ENCODE results near the gene E2F4.

The E2F4 gene

DNA sequence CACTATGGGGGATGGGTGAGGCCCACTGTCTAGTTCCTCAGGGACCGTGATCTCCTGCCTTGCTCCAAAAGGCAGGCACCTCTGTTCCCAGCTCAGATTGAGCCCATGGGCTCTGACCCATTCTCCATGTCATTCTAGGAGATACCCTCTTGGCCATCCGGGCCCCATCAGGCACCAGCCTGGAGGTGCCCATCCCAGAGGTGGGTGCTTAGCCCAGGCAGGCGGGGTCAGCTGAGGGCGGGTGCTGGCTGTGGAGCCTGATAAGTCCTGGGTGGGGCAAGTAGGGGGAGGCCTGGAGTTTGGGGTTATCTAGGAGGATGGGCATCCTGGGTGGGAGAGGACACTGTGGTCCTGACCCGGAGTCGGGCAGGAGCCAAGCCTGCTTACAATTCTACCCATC, 2.3 kb downstream of the E2F4 start:
- no peak for DNase-seq

- DNase-seq = no peak
These were observed 3.7 kb downstream of the E2F4 start for GRCh38 chr16:67195676-67196075.

GRCh38 chr16:67196881-67197280, 4.9 kb downstream of the E2F4 start:
- DNase-seq = no peak

- no peak for DNase-seq
These were observed 5.7 kb downstream of the E2F4 start for GRCh38 chr16:67197704-67198103.

- DNase-seq = no peak
These were observed 6.3 kb downstream of the E2F4 start for GRCh38 chr16:67198238-67198734.

GRCh38 chr16:67199011-67199807, 7.3 kb downstream of the E2F4 start, which contains the start of gene ELMO3:
Gene ELMO3, plus strand, starts transcription at chr16:67199131. Its CDS starts 196 bp downstream, at chr16:67199327.
- DNase-seq = no peak

- no peak for DNase-seq
These were observed 7.8 kb downstream of the E2F4 start for GRCh38 chr16:67199808-67200198.

DNA sequence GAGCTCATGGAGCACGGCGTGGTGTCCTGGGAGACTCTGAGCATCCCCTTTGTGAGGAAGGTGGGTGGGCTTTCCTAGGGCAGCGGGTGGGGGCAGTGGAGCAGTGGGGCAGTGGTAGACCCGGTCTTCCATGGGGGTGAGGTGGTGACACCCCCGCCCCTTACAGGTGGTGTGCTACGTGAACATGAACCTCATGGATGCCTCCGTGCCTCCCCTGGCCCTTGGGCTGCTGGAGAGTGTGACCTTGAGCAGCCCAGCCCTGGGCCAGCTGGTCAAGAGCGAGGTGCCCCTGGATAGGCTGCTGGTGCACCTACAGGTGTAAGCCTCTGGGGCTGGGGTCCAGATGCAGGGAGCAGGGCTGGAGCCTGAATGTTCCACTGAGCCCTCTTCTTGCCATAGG, 8.5 kb downstream of the E2F4 start:
- DNase-seq = no peak

GRCh38 chr16:67201411-67202345, 9.7 kb downstream of the E2F4 start:
- no peak for DNase-seq

DNA sequence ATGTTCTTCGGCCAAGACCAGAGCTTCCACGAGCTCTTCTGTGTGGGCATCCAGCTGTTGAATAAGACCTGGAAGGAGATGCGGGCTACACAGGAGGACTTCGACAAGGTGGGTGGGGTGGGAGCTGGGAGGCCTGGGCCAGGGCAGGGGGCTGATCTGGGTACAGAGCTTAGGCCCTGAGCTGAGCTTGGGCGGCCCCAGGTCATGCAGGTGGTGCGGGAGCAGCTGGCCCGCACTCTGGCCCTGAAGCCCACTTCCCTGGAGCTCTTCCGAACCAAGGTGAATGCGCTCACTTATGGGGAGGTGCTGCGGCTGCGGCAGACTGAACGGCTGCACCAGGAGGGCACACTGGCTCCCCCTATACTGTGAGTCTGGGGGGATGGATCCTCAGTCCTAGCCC, 10.5 kb downstream of the E2F4 start:
- no peak for DNase-seq

DNA sequence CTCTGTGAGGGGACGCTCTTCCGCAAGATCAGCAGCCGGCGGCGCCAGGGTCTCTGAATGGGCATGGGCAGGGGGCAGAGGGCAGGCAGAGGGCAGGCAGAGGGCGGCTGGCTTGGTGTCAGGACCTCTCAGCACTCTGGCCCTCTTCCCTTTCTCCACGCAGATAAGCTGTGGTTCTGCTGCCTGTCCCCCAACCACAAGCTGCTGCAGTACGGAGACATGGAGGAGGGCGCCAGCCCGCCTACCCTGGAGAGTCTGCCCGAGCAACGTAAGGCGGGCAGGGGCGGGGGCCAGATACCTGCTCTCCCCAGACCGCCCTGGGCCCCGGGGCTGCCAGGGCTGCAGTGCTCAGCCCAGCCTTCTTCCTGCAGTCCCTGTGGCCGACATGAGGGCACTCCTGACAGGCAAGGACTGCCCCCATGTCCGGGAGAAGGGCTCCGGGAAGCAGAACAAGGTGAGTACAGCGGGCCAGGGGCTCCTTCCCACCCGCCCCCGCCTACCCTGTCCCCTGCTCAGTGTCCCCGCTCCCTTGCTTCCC, 11.1 kb downstream of the E2F4 start:
- no peak for DNase-seq

GRCh38 chr16:67204076-67204475, 12.1 kb downstream of the E2F4 start:
- DNase-seq = no peak

GRCh38 chr16:67206129-67206837, 14.3 kb downstream of the E2F4 start:
- DNase-seq = no peak

- no peak for DNase-seq
These were observed 14.9 kb downstream of the E2F4 start for GRCh38 chr16:67206838-67207248.

- DNase-seq = no peak
These were observed 15.5 kb downstream of the E2F4 start for GRCh38 chr16:67207249-67208091.

- DNase-seq = no peak
These were observed 16.4 kb downstream of the E2F4 start for GRCh38 chr16:67208154-67208896.

GRCh38 chr16:67209565-67209964, 17.6 kb downstream of the E2F4 start:
- no peak for DNase-seq

- DNase-seq = no peak
These were observed 18.3 kb downstream of the E2F4 start for GRCh38 chr16:67210069-67210937.

DNA sequence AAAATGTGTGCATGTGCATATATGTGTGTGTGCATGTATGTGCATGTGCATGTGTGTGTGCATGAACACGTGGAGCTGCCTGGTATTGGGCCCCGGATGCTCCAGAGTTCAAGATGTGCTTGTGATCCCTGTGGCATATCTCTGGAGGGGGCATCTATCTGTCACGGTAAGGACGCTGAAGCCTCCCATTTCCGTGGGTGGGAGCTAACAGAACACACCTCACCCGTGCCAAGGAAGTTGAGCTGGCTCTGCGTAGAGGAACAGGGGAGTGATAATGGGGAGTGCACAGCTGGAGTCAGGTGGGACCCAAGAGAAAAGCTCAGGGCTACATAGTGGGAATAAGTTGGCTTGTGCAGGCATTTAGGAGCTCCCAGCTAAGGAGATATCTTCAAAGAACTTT, 19.7 kb downstream of the E2F4 start:
- no peak for DNase-seq

- DNase-seq = peak; percentile 16
These were observed 20.8 kb downstream of the E2F4 start for GRCh38 chr16:67212766-67213165.

Data from kidney glomerular epithelial cell (primary cell).